Stomach smooth muscle (tissue), 2 donors: ENCODE results near the gene RPL34.
A peak's percentile ranks its signal among the peaks of the same experiment; 100 is the strongest.

Experiments used
- H3K27ac ChIP-seq: one replicate; pipeline ENCODE4 v1.7.0; 2013; ENCODE audit warnings: mild to moderate bottlenecking, low read length, inconsistent platforms
- H3K27me3 ChIP-seq, 2 donors: one replicate each; pipeline ENCODE4 v1.7.0; 2013; ENCODE audit warnings: low read length in 2 of 2; ENCODE audit not compliant: insufficient read depth in 2 of 2, control insufficient read depth in 1 of 2
- H3K36me3 ChIP-seq, 2 donors: one replicate each; pipeline ENCODE4 v1.7.0; 2013; ENCODE audit warnings: low read length in 2 of 2; ENCODE audit not compliant: control insufficient read depth in 2 of 2, insufficient read depth in 2 of 2
- H3K4me1 ChIP-seq: one replicate; pipeline ENCODE4 v1.7.0; 2013; ENCODE audit warnings: low read length; ENCODE audit not compliant: control insufficient read depth, insufficient read depth
- H3K4me3 ChIP-seq, 2 donors: one replicate each; pipeline ENCODE4 v1.7.0; 2013; ENCODE audit warnings: low read length in 2 of 2
- H3K9ac ChIP-seq, 2 donors: one replicate each; pipeline ENCODE4 v1.7.0; 2013; ENCODE audit warnings: low read length in 2 of 2, mild to moderate bottlenecking in 1 of 2
- H3K9me3 ChIP-seq, 2 donors: one replicate each; pipeline ENCODE4 v1.7.0; 2013; ENCODE audit warnings: low read length in 2 of 2; ENCODE audit not compliant: control insufficient read depth in 2 of 2
- donor health status: healthy.
- donor health status: Pancreatic carcinoma.

RPL34 gene

GRCh38 chr4:108624263-108625056, 4.1 kb downstream of the RPL34 start:
- no peaks in the 10 kb centered on the region for H3K9me3 ChIP-seq
- H3K4me3 ChIP-seq = no peak overlapping the region
- H3K9ac ChIP-seq = no peak overlapping the region
- H3K27me3 ChIP-seq = no peaks in the 10 kb centered on the region
- H3K27ac ChIP-seq = no peak overlapping the region
- peaks cover 34 to 42% of the 10 kb centered on the region in 2 donors for H3K36me3 ChIP-seq
- peaks cover 11% of the 10 kb centered on the region for H3K4me1 ChIP-seq

- Histone ChIP-seq H3K27me3 (no peaks in the 10 kb centered on the region), H3K36me3 (peaks cover 43 to 53% of the 10 kb centered on the region in 2 donors), H3K4me3 (no peak overlapping the region), H3K9me3 (no peaks in the 10 kb centered on the region), H3K9ac (no peak overlapping the region), H3K4me1 (peaks cover 11% of the 10 kb centered on the region), H3K27ac (no peak overlapping the region)
These were observed 5.7 kb downstream of the RPL34 start for GRCh38 chr4:108626056-108626455.

- no peak overlapping the region for H3K9ac ChIP-seq
- H3K4me3 ChIP-seq = no peak overlapping the region
- no peaks in the 10 kb centered on the region for H3K9me3 ChIP-seq
- peaks cover 40 to 45% of the 10 kb centered on the region in 2 donors for H3K36me3 ChIP-seq
- H3K27me3 ChIP-seq = no peaks in the 10 kb centered on the region
- H3K27ac ChIP-seq = no peak overlapping the region
- H3K4me1 ChIP-seq = no peaks in the 10 kb centered on the region
These were observed 8.0 kb downstream of the RPL34 start for GRCh38 chr4:108628411-108628810.

- no peak overlapping the region for H3K9ac ChIP-seq
- H3K4me1 ChIP-seq = no peaks in the 10 kb centered on the region
- peaks cover 14 to 24% of the 10 kb centered on the region in 2 donors for H3K36me3 ChIP-seq
- H3K27me3 ChIP-seq = no peaks in the 10 kb centered on the region
- no peak overlapping the region for H3K4me3 ChIP-seq
- H3K27ac ChIP-seq = no peak overlapping the region
- H3K9me3 ChIP-seq = no peaks in the 10 kb centered on the region
These were observed 14.8 kb downstream of the RPL34 start for GRCh38 chr4:108635070-108635655.

- Histone ChIP-seq H3K9me3 (no peaks in the 10 kb centered on the region), H3K4me1 (no peaks in the 10 kb centered on the region), H3K9ac (no peak overlapping the region), H3K27ac (no peak overlapping the region), H3K36me3 (peaks cover 11 to 18% of the 10 kb centered on the region in 2 donors), H3K4me3 (no peak overlapping the region), H3K27me3 (no peaks in the 10 kb centered on the region)
These were observed 15.9 kb downstream of the RPL34 start for GRCh38 chr4:108636246-108636645.

- Histone ChIP-seq H3K36me3 (peaks cover 0 to 14% of the 10 kb centered on the region in 2 donors), H3K4me1 (no peaks in the 10 kb centered on the region), H3K9me3 (no peaks in the 10 kb centered on the region), H3K9ac (no peak overlapping the region), H3K27ac (no peak overlapping the region), H3K27me3 (no peaks in the 10 kb centered on the region), H3K4me3 (no peak overlapping the region)
These were observed 17.5 kb downstream of the RPL34 start for GRCh38 chr4:108637856-108638255.

GRCh38 chr4:108644237-108644636, 23.9 kb downstream of the RPL34 start:
- Histone ChIP-seq H3K36me3 (no peaks in the 10 kb centered on the region), H3K9me3 (no peaks in the 10 kb centered on the region), H3K9ac (no peak overlapping the region), H3K27me3 (no peaks in the 10 kb centered on the region), H3K4me3 (no peak overlapping the region), H3K27ac (no peak overlapping the region), H3K4me1 (no peaks in the 10 kb centered on the region)

GRCh38 chr4:108646706-108647105, 26.3 kb downstream of the RPL34 start:
- H3K4me1 ChIP-seq = no peaks in the 10 kb centered on the region
- H3K36me3 ChIP-seq = no peaks in the 10 kb centered on the region
- H3K9me3 ChIP-seq = no peaks in the 10 kb centered on the region
- H3K27ac ChIP-seq = no peak overlapping the region
- H3K9ac ChIP-seq = no peak overlapping the region
- H3K27me3 ChIP-seq = no peaks in the 10 kb centered on the region
- no peak overlapping the region for H3K4me3 ChIP-seq

- no peak overlapping the region for H3K27ac ChIP-seq
- no peaks in the 10 kb centered on the region for H3K4me1 ChIP-seq
- no peaks in the 10 kb centered on the region for H3K9me3 ChIP-seq
- H3K36me3 ChIP-seq = no peaks in the 10 kb centered on the region
- no peaks in the 10 kb centered on the region for H3K27me3 ChIP-seq
- peak overlapping the region; percentile 23 to 84 for H3K4me3 ChIP-seq
- H3K9ac ChIP-seq = no peak overlapping the region
These were observed 29.5 kb downstream of the RPL34 start for GRCh38 chr4:108649863-108650211.

- Histone ChIP-seq H3K9me3 (no peaks in the 10 kb centered on the region), H3K36me3 (no peaks in the 10 kb centered on the region), H3K27me3 (no peaks in the 10 kb centered on the region), H3K9ac (peak within 1 kb of the TSS; percentile 74 to 83), H3K4me1 (no peaks in the 10 kb centered on the region), H3K27ac (peak within 1 kb of the TSS; percentile 83), H3K4me3 (peak within 1 kb of the TSS; percentile 79 to 84)
These were observed 30.0 kb downstream of the RPL34 start, which contains the start of gene OSTC for GRCh38 chr4:108650212-108651013. TSS of gene OSTC (plus strand) at chr4:108650599. CDS start at chr4:108650656, 57 bp downstream.
